Measurements from ENCODE around the gene CLCN6.

Gene CLCN6

DNA sequence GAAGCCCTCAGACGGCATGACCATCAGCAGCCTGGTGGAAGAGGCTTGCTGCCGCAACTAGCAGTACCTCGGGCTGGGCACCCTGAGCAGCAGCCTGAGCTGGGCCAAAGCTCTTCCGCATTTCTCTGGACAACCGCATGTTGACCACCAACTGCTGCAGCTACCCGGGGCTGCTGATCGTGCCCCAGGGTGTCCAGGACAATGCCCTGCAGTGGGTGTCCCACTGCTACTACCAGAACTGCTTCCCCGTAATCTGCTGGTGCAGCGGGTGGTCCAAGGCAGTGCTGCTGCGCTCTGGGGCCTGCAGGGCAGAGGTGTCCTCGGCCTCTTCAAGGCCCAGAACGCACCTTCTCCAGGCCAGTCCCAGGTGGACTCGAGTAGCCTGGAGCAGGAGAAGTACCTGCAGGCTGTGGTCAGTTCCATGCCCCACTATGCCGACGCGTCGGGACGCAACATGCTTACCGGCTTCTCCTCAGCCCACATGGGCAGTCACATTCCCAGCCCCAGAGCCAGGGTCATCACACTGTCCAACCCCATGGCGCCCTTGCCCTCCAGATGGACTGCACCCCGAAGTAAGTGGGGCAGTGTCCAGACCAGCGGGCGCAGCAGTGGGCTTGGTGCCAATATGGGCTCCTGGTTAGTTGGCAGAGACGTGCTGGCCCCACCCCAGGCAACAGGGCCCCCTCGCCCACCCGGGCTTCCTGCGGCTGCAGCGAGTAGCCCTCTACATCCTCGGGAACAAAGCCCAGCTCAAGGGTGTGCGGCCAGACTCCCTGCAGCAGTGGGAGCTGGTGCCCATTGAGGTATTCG lies 72.3 kb downstream of the CLCN6 start:
- no peak overlapping the region for H3K27ac ChIP-seq

DNA sequence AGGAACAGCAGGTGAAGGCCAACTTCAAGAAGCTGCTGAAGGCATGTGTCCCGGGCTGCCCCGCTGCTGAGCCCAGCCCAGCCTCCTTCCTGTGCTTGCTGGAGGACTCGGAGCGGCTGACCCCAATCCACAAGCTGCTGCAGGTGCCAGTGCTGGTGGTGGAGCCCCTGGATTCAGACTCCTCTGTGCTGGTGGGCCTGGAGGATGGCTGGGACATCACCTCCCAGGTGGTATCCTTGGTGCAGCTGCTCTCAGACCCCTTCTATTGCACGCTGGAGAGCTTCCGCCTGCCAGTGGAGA lies 72.8 kb downstream of the CLCN6 start:
- TF ChIP-seq ZFX (IDR thresholded peaks at IDR 0.05; ENCODE audit: borderline replicate concordance): no peak
- TF ChIP-seq, protein P1, sequence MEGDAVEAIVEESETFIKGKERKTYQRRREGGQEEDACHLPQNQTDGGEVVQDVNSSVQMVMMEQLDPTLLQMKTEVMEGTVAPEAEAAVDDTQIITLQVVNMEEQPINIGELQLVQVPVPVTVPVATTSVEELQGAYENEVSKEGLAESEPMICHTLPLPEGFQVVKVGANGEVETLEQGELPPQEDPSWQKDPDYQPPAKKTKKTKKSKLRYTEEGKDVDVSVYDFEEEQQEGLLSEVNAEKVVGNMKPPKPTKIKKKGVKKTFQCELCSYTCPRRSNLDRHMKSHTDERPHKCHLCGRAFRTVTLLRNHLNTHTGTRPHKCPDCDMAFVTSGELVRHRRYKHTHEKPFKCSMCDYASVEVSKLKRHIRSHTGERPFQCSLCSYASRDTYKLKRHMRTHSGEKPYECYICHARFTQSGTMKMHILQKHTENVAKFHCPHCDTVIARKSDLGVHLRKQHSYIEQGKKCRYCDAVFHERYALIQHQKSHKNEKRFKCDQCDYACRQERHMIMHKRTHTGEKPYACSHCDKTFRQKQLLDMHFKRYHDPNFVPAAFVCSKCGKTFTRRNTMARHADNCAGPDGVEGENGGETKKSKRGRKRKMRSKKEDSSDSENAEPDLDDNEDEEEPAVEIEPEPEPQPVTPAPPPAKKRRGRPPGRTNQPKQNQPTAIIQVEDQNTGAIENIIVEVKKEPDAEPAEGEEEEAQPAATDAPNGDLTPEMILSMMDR (IDR thresholded peaks at IDR 0.05): no peak

More for the DNA sequence above, 72.3 kb downstream of the CLCN6 start:
- TF ChIP-seq, protein P1 (IDR thresholded peaks at IDR 0.05): no peak
- TF ChIP-seq ZFX (IDR thresholded peaks at IDR 0.05; ENCODE audit: borderline replicate concordance): no peak

DNA sequence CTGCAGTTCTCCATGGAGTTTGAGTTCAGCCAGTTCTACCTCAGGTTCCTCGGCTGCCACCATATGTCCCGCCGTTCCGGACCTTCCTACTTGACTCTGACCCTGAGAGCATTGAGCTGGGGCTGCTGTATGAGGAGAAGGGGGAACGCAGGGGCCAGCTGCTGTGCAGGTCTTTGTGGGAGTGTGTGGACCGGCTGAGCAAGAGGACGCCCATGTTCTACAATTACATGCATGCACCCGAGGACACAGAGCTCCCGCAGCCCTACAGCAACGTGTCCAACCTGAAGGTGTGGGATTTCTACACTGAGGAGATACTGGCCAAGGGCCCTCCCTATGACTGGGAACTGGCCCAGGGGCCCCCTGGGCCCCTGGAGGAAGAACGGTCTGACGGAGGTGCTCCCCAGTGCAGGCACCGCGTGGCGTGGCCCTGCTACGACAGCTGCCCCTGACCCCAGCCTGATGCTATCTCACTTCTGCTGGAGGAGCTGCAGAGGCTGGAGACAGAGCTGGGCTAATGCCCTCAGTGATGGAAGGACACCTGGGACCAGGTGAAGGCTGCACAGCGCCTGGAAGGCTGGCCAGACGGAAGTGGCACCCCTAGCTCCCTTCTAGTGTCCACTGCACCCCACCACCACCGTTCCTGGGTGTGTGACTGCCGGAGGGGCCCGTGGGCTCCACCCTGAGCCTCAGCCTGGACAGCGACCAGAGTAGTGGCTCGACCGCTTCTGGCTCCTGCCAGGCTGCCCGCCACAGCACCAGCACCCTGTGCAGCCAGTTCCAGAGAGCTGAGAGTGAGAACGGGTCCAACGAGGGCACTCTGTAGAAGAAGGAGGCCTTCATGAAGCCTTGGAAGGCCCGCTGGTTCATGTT lies 73.6 kb downstream of the CLCN6 start:
- no peak for TF ChIP-seq ZFX (IDR thresholded peaks at IDR 0.05; ENCODE audit: borderline replicate concordance)
- TF ChIP-seq, protein P1 (IDR thresholded peaks at IDR 0.05): no peak
- no peak overlapping the region for H3K27ac ChIP-seq

More for the DNA sequence above, 72.8 kb downstream of the CLCN6 start:
- H3K27ac ChIP-seq: no peak overlapping the region

- no peak overlapping the region for H3K27ac ChIP-seq
- TF ChIP-seq ZFX (IDR thresholded peaks at IDR 0.05; ENCODE audit: borderline replicate concordance): no peak
- TF ChIP-seq, protein P1 (IDR thresholded peaks at IDR 0.05): no peak
These were observed 74.2 kb downstream of the CLCN6 start for GRCh38 chr1:11880181-11880575.

- TF ChIP-seq ZFX (IDR thresholded peaks at IDR 0.05; ENCODE audit: borderline replicate concordance): no peak
- TF ChIP-seq, protein P1 (IDR thresholded peaks at IDR 0.05): no peak
- H3K27ac ChIP-seq: no peak overlapping the region
These were observed 75.1 kb downstream of the CLCN6 start for GRCh38 chr1:11880911-11881748.

GRCh38 chr1:11881749-11882441 lies 75.9 kb downstream of the CLCN6 start:
- TF ChIP-seq, protein P1 (IDR thresholded peaks at IDR 0.05): no peak
- no peak for TF ChIP-seq ZFX (IDR thresholded peaks at IDR 0.05; ENCODE audit: borderline replicate concordance)
- H3K27ac ChIP-seq: no peak overlapping the region

All from 22Rv1 (cell line).